Stimulated activated CD8-positive, alpha-beta memory T cell treated with anti-CD3 and anti-CD28 coated beads, Interleukin-12 subunit alpha, Interleukin-12 subunit beta, amount 100 ng/mL, for 24 hours (primary cell): Measurements from ENCODE around the gene CRPPA.
A peak's percentile ranks its signal among the peaks of the same experiment; 100 is the strongest.

Experiments
- DNase-seq: peaks from one replicate; pipeline ENCODE4 v3.0.0-alpha.2; 2020; ENCODE audit errors: extremely low read depth

CRPPA gene

DNA sequence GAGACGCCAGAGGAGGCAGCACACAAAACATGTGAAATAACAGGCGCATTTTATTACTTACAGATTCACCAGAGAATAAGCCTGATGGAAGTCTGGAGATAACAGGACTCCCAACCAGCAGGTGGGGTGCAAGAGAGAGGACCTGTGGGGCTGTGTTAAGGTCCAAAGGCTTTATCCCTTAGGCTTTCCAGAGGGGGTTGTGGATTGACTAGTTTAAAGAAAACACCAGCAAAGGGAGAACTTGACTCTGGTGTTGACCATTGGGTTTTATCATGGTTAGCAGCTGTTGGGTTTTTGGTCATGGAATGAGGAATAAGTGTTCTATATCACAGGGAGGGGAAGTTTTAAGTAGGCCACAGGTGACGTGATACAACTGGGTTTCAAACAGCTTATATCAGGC is 1.6 kb upstream of the CRPPA start:
- no peak for DNase-seq

DNA sequence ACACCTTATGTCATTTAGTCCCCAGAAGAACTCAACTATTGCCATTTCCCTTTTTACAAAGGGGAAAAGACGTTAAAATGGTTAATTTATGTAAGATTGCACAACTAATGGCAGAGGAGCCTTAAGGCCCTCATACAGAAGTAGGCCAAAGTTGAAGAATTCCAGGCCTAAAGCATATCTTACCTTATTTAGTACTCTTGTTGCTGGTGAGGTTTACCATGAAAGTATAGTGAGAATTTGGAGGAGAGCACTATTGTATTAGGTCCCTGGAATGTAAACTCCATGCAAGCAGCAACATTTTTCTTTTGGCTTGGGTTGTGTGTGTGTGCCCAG is 731 bp upstream of the CRPPA start:
- no peak for DNase-seq

DNA sequence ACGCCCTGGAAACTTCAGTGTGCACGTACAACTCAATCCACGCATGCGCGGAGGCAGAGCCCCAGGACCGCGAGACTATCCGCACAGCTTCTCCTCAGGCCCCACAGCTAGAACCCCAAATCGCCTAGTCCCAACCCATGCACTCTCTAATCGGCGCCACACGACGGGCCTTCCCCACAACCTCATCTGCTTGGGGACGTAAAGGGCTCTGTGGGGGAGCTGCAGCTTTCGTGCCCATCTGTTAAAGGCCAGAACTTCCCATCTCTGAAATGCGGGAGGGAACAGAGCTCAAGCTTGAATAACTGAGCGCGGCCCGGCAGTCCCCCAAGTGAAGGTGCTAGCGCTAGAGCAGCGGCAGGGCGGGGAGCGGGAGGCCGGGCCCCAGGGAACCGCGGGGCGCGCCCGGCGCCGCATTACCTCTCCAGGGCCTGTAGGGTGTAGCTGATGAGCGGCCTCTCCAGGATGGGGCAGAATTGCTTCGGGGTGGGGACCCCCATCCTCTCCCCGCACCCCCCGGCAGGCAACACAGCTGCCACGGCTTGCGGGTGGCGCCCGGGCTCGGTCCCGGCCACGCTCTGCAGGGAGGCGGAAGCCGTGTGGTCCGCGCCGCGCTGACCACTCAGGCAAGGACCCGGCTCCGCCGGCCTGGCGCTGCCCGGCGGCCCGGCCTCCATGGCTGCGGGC is 547 bp downstream of the CRPPA start:
- peak; percentile 66 for DNase-seq

DNA sequence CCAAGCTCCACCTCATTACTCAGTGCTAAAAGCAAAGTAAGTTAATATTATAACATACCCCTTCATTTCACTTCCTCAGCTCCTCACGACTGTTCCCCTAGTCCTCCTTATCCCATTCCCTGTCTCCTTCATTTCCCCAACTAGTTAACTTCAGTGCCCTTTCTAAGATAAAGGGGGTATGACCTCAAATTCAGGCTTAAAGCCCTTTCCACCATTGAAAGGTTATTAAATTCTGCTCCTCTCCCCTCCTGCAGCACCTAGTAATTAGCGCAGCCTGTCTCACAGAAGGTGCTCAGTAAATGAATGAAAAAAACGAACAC is 1.0 kb downstream of the CRPPA start:
- no peak for DNase-seq

DNA sequence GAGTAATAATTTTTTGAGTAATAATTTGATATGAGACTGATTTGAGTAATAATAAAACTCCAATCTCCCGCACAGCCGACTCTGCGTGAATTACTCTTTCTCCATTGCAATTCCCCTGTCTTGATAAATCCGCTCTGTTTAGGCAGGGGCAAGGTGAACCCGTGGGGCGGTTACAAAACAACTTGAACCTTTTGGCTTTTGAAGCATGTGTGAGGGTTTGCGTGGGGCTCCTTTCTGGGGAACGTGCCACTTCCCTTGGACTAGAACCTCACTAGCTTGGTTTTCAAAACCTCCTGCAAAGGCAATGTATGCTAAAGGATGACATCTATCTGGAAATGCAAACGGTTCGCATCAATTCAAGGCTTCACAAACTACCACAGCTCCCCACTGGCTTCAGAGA is 1.5 kb downstream of the CRPPA start:
- no peak for DNase-seq

DNA sequence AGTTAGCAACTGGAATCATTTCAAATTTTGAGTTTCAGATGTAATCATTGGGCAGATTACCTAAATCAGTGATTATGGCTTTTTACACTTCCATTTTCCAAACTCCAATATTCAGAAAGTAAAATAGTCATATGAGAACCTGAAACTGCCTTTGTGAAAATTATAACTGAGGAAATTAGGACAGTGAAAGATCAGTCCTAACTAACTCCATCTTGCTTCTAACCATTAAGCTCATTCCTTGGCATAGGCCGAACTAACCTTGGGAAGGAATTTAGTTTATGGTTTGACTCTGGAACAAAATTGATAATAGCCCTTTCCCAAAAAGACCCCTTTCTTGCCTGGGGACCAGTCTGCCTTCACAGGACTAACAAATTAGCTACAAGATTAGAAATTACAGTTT is 2.2 kb downstream of the CRPPA start:
- DNase-seq: no peak

DNA sequence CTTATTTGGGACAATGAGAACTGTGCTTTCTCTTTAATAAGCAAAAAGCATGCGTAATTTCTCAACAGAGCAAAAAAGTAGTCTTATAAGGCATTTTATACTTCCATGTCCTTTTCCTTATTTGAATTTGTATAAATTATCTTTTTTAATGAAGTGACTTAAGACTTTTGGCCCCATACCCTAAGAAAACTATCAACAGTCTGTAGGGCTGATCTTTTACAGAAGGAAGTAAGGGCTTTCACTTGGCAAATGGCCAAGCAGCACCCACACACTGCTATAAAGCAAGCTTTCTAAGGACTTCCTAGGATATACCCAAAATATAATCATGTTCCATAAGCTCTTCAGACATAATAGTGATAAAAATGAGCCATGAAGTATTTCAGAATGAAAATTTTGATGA is 3.4 kb downstream of the CRPPA start:
- no peak for DNase-seq

DNA sequence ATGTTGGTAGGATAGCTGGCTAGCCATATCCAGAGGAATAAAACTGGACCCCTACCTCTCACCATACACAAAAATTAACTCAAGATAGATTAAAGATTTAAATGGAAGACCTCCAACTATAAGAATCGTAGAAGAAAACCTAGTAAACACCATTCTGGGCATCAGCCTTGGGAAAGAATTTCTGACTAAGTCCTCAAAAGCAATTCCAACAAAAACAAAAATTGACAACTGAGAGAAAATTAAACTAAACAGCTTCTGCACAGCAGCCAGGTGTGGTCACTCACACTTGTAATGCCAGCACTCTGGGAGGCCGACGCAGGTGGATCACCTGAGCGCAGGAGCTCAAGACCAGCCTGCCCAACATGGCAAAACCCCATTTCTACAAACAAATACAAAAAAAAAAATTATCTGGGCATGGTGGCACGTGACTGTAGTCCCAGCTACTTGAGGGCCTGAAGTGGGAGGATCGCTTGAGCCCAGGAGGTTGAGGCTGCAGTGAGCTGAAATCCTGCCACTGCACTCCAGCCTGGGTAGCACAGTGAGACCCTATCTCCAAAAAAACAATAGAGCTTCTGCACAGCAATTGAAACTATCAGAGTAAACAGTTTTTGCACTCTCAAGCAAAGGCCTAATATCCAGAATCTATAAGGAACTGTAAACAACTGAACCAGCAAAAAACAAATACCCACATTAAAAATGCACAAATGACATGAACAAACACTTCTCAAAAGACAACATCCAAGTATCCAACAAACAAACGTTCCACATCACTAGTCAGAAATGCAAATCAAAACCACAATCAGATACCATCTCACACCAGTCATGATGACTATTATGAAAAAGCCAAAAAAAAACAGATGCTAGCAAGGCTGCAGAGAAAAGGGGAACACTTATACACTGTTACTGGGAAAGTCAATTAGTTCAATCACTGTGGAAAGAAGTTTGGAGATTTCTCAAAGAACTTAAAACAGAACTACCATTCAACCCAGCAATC is 4.8 kb downstream of the CRPPA start:
- no peak for DNase-seq

DNA sequence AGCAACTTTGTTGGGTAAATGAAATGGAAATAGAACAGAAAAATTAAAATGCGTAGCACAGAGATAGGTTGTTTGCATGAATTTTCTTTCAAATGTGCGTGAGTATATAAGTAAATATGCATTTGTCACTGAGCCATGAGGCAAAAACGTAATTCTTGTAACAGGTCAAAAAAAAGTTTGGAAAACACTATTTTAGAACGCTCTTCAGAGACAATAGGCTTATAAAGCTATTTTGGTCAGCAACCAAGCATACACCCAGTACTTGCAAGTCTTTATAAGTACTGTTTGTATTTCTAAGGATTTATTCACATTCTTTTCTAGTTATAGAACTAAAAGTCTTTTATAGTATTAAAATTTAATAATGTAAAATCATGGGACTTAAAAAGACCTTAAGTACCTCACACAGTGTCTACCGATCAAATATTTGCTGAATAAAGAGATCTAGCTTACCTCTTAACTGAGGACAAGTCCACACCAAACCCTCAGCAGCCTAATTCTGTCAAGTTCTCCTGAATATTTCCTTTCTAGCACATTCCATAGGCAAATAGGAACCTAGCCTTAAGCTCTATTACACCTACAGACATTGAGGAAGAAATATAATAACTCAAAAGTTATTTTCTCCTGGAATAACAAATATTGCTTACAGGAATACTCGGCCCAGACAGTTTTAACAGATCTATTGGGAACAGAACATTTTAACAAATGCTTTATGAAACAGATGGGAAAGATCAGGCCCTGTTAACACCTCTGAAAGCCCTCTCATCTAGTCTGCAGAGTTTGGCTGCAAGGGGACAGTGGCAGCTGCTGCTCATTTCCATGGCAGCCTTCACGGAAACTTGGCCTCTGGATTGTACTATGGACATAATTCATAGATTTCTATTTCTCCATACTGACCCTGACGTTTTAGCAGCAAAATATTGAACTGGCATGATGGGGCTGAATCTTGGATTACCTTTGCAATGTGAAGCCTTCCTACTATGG is 8.8 kb downstream of the CRPPA start:
- DNase-seq: no peak

DNA sequence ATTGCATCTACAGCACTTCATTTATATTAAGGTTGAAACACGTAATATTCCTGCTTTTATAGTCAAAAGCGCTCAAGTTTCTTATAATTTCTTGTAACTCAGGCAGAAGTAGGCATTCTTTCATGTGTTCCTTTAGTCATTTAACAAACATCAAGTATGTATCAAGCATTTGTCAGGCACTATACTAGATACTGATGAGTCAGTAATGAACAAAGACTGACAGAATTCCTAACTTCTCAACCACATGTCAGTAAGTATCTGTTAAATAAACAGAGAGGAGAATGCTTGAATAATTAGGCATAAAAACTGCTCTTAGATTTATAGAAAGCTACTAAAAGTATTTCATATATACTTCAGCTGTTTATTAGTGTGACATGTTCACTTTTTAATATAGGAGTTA is 9.9 kb downstream of the CRPPA start:
- no peak for DNase-seq

DNA sequence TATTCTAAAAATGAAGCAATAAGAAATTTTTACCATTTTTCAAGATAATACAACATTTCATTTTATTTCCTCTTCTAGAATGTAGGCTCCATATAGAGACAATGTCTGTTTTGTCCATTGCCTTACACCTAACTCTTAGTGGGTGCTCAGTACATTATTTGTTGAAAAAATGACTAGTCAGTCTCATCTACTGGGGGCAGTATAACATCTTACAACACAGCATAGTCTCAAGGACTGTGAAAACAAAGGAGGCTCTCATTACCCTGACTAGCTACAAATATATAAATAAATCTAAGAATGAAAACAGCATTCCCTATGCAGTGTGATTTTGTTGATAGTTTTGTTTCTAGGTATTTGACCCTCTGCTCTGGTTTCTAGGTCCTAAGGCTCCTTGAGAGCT is 11.6 kb downstream of the CRPPA start:
- no peak for DNase-seq

DNA sequence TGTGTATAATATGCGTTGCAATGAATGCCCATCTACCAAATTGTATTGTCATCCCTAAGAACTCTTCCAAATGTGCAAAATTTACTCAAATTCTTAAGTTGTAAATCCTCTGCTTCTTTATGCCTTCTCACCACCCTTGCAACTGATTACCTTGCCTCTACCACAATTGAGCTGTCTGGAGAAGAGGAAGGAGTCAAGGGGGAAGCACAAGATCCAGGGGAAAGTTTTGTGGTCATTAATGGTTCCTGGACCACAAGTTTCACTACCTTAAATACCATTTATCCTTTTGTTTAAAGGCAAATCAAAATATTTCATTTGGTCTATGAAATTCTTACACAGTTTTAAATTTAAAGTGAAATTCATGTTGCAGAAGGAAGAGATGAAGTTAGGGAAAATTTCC is 16.7 kb downstream of the CRPPA start:
- no peak for DNase-seq

DNA sequence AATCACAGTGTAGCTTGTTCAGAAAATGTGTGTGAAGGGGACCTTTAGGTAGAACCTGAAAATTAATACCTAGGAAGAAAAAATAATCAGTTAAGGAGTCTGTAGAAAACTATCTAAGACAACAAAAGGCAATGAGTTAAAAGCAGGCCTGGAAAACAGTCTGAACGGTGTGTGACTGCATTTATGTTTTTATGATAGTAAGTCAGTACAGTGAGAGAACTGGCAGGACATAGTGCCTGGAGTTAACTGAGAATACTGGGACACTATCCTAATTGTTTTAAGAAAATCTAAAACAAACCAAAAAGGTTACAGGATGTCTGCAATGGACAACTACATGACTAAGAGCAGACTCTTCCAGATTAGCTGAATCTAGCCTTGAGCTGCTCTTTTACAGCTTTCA is 17.9 kb downstream of the CRPPA start:
- DNase-seq: no peak

DNA sequence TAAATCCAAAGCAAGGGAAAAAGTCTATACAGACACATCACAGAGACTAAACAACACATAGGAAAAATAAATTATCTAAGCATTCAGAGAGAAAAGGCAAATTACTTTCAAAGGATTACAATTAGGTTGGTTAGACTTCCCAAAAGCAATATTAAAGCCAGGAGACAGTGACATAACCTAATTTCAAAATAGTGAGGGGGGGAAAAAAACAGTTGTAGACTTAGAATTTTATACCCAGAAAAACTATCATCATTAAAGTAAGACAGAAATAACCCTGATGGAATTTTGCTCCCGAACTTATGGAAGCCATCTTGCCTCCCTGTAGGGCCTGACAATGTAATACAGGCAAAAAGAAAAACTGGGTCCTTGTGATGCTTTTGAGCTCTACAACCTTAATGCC is 18.4 kb downstream of the CRPPA start:
- DNase-seq: no peak

DNA sequence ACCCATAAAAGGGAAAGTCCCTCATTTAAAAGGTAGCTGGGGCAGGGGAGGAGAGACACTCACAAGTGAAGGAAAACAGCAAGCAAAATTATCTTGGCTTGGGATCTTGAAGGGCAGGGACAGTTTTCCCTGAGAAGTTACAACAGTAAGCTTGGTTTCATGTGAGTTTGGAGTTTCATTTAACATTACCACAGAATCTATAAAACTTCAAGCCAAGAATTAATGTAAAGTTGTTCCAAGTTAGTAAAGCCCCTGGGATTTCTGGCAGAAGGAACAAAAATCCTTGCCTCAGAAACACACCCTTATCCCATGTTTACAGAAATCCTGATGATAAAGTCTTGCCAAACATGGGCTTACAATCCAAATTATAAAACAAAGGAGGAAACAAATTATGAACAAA is 19.2 kb downstream of the CRPPA start:
- no peak for DNase-seq

DNA sequence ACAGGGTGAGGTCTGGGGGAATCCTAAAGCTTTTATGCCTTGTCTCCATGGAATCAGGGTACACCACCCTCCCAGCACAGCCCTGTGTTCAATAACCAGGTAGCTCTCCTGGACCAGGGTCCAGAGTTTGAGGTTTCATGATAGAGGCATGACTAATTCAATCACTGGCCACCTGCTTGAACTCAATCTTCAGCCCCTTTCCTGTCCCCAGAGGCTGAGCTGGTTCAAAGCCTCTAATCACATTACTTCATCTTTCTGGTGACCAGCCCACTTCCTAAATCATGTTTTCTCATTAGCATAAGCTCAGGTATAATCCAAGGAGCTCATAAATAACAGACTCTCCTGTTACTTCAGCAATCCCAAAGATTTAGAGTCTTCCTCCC is 20.5 kb downstream of the CRPPA start:
- no peak for DNase-seq

DNA sequence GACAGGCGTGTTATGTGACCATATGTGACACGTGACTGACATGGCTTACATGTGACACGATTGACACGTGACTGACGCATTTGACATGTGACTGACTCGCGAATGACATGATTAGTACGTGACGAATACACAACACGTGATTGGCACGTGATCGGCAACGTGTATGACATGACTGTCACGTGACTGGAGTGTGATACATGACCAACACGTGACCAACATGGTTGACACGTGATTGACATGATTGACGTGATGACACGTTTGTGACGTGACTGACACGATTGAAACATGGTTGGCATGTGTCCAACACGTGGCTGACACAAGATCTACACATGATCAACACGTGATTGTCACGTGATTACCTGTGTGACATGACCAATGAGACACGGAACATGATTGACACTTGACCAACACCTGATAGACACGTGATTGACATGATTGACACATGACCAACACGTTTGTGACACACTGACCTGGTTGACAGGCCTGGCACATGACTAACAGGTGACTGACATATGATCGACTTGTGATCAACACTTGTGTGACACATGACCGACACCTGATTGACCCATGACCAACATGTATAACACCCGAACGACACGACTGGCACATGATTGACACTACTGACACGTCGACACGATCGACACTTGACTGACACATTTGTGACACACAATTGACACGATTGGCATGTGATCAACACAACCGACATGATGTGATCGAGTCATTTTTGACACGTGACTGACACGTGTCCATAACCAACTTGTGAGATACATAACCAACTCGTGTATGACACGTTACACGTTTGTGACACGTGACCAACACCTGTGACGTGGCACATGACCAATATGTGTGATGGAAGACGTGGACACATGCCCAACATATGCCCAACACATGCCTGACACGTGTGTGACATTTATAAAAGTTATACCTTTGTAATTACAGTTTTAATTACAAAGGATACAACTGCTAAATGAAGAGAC is 21.1 kb downstream of the CRPPA start:
- DNase-seq: no peak

DNA sequence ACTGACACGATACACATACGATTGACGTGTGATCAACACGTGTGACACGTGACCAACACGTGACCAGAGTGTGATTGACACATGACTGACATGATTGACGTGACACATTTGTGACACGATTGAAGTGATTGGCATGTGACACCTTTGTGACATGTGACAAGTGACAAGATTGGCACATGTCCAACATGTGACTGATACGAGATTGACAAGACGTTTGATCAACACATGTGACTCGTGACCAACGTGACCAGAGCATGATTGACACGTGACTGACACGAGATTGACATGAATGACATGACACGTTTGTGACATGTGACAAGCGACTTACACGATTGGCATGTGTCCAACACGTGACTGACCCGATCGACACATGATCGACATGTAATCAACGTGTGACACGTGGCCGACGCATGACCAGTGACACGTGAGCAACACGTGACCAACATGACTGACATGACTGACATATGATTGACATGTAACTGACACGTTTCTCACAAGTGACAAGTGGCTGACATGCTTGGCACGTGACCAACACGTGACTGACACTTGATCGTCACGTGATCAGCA is 22.0 kb downstream of the CRPPA start:
- DNase-seq: no peak

DNA sequence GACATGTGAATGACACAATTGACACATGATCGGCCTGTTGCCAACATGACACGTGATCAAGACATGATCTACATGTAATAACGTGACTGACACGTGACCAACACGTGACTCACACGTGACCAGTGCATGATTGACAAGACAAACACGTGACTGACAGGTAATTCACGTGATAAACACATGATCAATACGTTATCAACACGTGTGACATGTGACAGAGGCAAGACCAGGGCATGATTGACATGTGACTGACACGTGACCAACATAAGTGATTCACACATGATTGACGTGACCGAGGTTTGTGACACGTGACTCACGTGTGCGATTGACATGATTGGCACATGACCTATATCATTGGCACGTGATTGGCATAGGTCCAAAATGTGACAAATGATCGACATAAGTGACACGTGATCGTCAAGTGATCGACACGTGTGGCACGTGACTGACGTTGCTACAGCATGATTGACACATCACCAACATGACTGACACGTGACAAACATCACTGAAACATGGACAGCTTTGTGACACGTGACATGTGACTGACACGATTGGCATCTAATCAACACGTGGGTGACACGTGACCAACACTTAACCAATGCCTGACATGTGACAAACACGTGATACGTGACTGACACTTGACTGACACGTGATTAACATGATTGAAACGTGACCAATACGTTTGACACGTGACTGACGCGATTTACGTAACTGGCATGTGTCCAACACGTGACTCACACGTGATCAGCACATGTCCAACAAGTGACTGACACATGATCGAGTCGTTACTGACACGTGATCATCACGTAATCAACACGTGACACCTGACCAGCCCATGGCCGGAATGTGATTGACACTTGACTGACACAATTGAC is 23.0 kb downstream of the CRPPA start:
- DNase-seq: no peak
